Neural cell (in vitro differentiated cells): Measurements from ENCODE around the gene APBA1. TPM values are rescaled to one million over a fixed set of nuclear protein-coding genes. Genes with fewer than 3 reads are reported as not detected.

Source experiments
- H2AFZ ChIP-seq: fragments of 200-600, 300-800 bp; sonication (generic), shearing (Covaris generic); 2 replicates; pipeline ENCODE4 v1.6.0; 2014; ENCODE audit warnings: low read depth, mild to moderate bottlenecking, antibody characterized with exemption, low read length, moderate library complexity
- H3F3A ChIP-seq: fragments of 200-600 bp; shearing (Covaris generic); 2 replicates; pipeline ENCODE4 v1.6.1; 2016; ENCODE audit warnings: mild to moderate bottlenecking, moderate library complexity, mixed read lengths, antibody characterized with exemption, low read length; ENCODE audit not compliant: insufficient read depth, poor library complexity, severe bottlenecking
- H3K27ac ChIP-seq: fragments of 200-600, 300-800 bp; sonication (generic), shearing (Covaris generic); 2 replicates; pipeline ENCODE4 v1.5.1; 2014; ENCODE audit warnings: mild to moderate bottlenecking, low read length, moderate library complexity
- H3K27me3 ChIP-seq: fragments of 300-800, 200-600 bp; sonication (generic), shearing (Covaris generic); 2 replicates; pipeline ENCODE4 v1.6.0; 2014; ENCODE audit warnings: mild to moderate bottlenecking, low read depth, low read length, moderate library complexity; ENCODE audit not compliant: insufficient read depth
- H3K36me3 ChIP-seq: fragments of 300-800, 200-600 bp; sonication (generic), shearing (Covaris generic); 2 replicates; pipeline ENCODE4 v1.5.1; 2014; ENCODE audit warnings: mild to moderate bottlenecking, antibody characterized with exemption, low read length, moderate library complexity; ENCODE audit not compliant: insufficient read depth
- H3K4me2 ChIP-seq: fragments of 300-800, 200-600 bp; sonication (generic), shearing (Covaris generic); 2 replicates; pipeline ENCODE4 v1.6.0; 2014; ENCODE audit warnings: mild to moderate bottlenecking, low read length
- H3K4me3 ChIP-seq: fragments of 300-800, 200-600 bp; sonication (generic), shearing (Covaris generic); 2 replicates; pipeline ENCODE4 v1.5.1; 2014; ENCODE audit warnings: mild to moderate bottlenecking, low read length, moderate library complexity
- H3K79me2 ChIP-seq: fragments of 200-600 bp; shearing (Covaris generic); replicated peaks from 2 replicates; pipeline ENCODE4 v1.6.0; 2014; ENCODE audit warnings: mild to moderate bottlenecking, low read length, moderate library complexity; ENCODE audit not compliant: insufficient read depth
- H3K9ac ChIP-seq: fragments of 300-800, 200-600 bp; sonication (generic), shearing (Covaris generic); 2 replicates; pipeline ENCODE4 v1.6.1; 2016; ENCODE audit warnings: mild to moderate bottlenecking, low read length, mixed read lengths
- H3K9me2 ChIP-seq: fragments of 200-600 bp; shearing (Covaris generic); 2 replicates; pipeline ENCODE4 v1.6.1; 2016; ENCODE audit warnings: mild to moderate bottlenecking, low read length, mixed read lengths; ENCODE audit not compliant: insufficient read depth
- H3K9me3 ChIP-seq: fragments of 200-600, 300-800 bp; sonication (generic), shearing (Covaris generic); 2 replicates; pipeline ENCODE4 v1.6.1; 2016; ENCODE audit warnings: mild to moderate bottlenecking, mixed run types, low read length, moderate library complexity, mixed read lengths
- H4K20me1 ChIP-seq: fragments of 200-600 bp; shearing (Covaris generic); 2 replicates; pipeline ENCODE4 v1.6.1; 2016; ENCODE audit warnings: mild to moderate bottlenecking, mixed run types; ENCODE audit not compliant: insufficient read depth
- EP300 ChIP-seq: fragments of 450-650 bp; conservative IDR thresholded peaks from 2 replicates; pipeline ENCODE4 v1.6.1; 2014; ENCODE audit warnings: antibody characterized with exemption, mild to moderate bottlenecking, moderate library complexity; ENCODE audit not compliant: poor library complexity, severe bottlenecking
- EZH2 ChIP-seq: fragments of 200-600, 300-800 bp; shearing (Covaris generic), sonication (generic); IDR thresholded peaks from 2 replicates; pipeline ENCODE4 v1.6.1; 2014; ENCODE audit warnings: antibody characterized with exemption, low read length, borderline replicate concordance, mild to moderate bottlenecking; ENCODE audit not compliant: insufficient read depth, poor library complexity, severe bottlenecking
- MXI1 ChIP-seq: fragments of 450-650 bp; conservative IDR thresholded peaks from 2 replicates; pipeline ENCODE4 v1.6.1; 2014; ENCODE audit warnings: antibody characterized with exemption, mild to moderate bottlenecking; ENCODE audit not compliant: poor library complexity, severe bottlenecking
- POLR2AphosphoS5 ChIP-seq: IDR thresholded peaks from 2 replicates; pipeline ENCODE4 v1.6.1; 2012
- RAD21 ChIP-seq: fragments of 450-650 bp; conservative IDR thresholded peaks from 2 replicates; pipeline ENCODE4 v1.6.1; 2014; ENCODE audit warnings: antibody characterized with exemption, mild to moderate bottlenecking, moderate library complexity
- SMC3 ChIP-seq: fragments of 450-650 bp; conservative IDR thresholded peaks from 2 replicates; pipeline ENCODE4 v1.6.1; 2014; ENCODE audit warnings: antibody characterized with exemption, mild to moderate bottlenecking, moderate library complexity; ENCODE audit not compliant: poor library complexity
- TAF1 ChIP-seq: IDR thresholded peaks from 2 replicates; pipeline ENCODE4 v1.6.1; 2012; ENCODE audit warnings: low read depth
- polyA plus RNA-seq: library from polyadenylated mRNA; depleted of rRNA; stranded (reverse); fragments of >200 nt; gene quantifications from 2 replicates; pipeline ENCODE4 v1.2.3, GENCODE V29; 2014
- TF ChIP-seq, protein P1 (sequence below): IDR thresholded peaks from 2 replicates; pipeline ENCODE4 v1.6.1; 2012; ENCODE audit warnings: borderline replicate concordance
- TF ChIP-seq, protein P2 (sequence below): fragments of 450-650 bp; IDR thresholded peaks from 2 replicates; pipeline ENCODE4 v1.5.1; 2014; ENCODE audit warnings: antibody characterized with exemption, mild to moderate bottlenecking, moderate library complexity; ENCODE audit not compliant: poor library complexity, severe bottlenecking

Gene APBA1
- polyA plus RNA-seq, 1 donor from 2014 or later, result 10.9 TPM

DNA sequence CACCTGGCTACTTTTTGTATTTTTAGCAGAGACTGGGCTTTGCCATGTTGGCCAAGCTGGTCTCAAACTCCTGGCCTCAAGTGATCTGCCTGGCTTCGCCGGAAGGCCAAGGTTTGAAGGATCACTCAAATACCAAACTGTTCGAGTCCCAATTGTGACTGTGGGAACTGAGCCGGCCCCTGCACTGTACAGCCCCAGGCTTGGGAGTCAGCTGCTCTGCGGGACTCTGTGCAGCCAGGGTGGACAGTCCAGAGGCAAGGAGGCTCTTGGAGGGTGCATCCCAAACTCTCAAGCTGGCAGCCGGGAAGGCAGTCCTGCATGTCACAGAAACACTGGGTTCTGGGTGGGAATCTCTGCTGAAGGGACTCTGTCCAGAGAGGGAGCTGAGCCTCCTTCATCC is 238.2 kb downstream of the APBA1 start:
- Histone ChIP-seq H3K4me2 (no peak overlapping the region), H3K9me3 (peaks cover 11% of the 10 kb centered on the region), H3K9ac (no peak overlapping the region), H3K36me3 (peaks cover 21% of the 10 kb centered on the region), H3K79me2 (no peaks in the 10 kb centered on the region), H2AFZ (no peak overlapping the region), H3K9me2 (no peaks in the 10 kb centered on the region), H3K27ac (no peak overlapping the region), H3F3A (no peaks in the 10 kb centered on the region), H4K20me1 (no peaks in the 10 kb centered on the region), H3K27me3 (no peaks in the 10 kb centered on the region), H3K4me3 (no peak overlapping the region)
- no peak for TF ChIP-seq SMC3
- TF ChIP-seq, protein P1, sequence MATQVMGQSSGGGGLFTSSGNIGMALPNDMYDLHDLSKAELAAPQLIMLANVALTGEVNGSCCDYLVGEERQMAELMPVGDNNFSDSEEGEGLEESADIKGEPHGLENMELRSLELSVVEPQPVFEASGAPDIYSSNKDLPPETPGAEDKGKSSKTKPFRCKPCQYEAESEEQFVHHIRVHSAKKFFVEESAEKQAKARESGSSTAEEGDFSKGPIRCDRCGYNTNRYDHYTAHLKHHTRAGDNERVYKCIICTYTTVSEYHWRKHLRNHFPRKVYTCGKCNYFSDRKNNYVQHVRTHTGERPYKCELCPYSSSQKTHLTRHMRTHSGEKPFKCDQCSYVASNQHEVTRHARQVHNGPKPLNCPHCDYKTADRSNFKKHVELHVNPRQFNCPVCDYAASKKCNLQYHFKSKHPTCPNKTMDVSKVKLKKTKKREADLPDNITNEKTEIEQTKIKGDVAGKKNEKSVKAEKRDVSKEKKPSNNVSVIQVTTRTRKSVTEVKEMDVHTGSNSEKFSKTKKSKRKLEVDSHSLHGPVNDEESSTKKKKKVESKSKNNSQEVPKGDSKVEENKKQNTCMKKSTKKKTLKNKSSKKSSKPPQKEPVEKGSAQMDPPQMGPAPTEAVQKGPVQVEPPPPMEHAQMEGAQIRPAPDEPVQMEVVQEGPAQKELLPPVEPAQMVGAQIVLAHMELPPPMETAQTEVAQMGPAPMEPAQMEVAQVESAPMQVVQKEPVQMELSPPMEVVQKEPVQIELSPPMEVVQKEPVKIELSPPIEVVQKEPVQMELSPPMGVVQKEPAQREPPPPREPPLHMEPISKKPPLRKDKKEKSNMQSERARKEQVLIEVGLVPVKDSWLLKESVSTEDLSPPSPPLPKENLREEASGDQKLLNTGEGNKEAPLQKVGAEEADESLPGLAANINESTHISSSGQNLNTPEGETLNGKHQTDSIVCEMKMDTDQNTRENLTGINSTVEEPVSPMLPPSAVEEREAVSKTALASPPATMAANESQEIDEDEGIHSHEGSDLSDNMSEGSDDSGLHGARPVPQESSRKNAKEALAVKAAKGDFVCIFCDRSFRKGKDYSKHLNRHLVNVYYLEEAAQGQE, result no peak
- TF ChIP-seq, protein P2, sequence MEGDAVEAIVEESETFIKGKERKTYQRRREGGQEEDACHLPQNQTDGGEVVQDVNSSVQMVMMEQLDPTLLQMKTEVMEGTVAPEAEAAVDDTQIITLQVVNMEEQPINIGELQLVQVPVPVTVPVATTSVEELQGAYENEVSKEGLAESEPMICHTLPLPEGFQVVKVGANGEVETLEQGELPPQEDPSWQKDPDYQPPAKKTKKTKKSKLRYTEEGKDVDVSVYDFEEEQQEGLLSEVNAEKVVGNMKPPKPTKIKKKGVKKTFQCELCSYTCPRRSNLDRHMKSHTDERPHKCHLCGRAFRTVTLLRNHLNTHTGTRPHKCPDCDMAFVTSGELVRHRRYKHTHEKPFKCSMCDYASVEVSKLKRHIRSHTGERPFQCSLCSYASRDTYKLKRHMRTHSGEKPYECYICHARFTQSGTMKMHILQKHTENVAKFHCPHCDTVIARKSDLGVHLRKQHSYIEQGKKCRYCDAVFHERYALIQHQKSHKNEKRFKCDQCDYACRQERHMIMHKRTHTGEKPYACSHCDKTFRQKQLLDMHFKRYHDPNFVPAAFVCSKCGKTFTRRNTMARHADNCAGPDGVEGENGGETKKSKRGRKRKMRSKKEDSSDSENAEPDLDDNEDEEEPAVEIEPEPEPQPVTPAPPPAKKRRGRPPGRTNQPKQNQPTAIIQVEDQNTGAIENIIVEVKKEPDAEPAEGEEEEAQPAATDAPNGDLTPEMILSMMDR, result no peak
- TF ChIP-seq TAF1, result no peak
- no peak for TF ChIP-seq EP300
- TF ChIP-seq RAD21, result no peak
- TF ChIP-seq EZH2, result no peak
- TF ChIP-seq POLR2AphosphoS5, result no peak

DNA sequence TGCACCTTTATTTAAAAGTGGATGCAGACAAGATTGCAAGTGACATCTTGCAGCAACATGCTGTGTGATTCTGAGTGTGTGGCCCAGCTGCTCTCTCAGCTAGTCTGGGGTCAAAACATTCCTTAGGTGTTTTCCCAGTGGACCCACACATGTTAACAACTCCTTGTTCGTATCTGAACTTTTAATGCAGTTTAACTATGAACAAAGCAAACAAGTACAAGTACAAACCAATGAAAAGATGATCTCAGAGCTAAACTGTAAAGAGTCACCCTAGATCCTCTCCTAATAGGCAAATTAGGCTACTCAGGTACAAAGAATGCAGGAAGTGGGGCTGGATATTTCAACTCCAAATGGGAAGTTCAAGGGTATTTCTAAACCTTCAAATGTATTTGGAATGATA is 238.8 kb downstream of the APBA1 start:
- Histone ChIP-seq H3K79me2 (no peaks in the 10 kb centered on the region), H3K27me3 (no peaks in the 10 kb centered on the region), H3K9me2 (no peaks in the 10 kb centered on the region), H2AFZ (no peak overlapping the region), H3F3A (no peaks in the 10 kb centered on the region), H4K20me1 (no peaks in the 10 kb centered on the region), H3K4me2 (no peak overlapping the region), H3K4me3 (no peak overlapping the region), H3K9ac (no peak overlapping the region), H3K36me3 (peaks cover 21% of the 10 kb centered on the region), H3K27ac (no peak overlapping the region), H3K9me3 (peaks cover 11% of the 10 kb centered on the region)
- TF ChIP-seq, protein P1, result no peak
- no peak for TF ChIP-seq MXI1
- TF ChIP-seq RAD21, result no peak
- TF ChIP-seq POLR2AphosphoS5, result no peak
- TF ChIP-seq TAF1, result no peak
- TF ChIP-seq, protein P2, result no peak
- TF ChIP-seq SMC3, result no peak
- no peak for TF ChIP-seq EP300
- no peak for TF ChIP-seq EZH2
